C4-2B (cell line): ENCODE data around the gene TMEM107.
A peak's percentile ranks its signal among the peaks of the same experiment; 100 is the strongest.

Source experiments
- H3K27ac ChIP-seq: fragments of 450-650 bp; 2 replicates; pipeline ENCODE4 v1.5.1; 2017
- ZFX ChIP-seq: fragments of 450-650 bp; IDR thresholded peaks from 2 replicates; pipeline ENCODE4 v1.6.1; 2017
- TF ChIP-seq, protein P1 (sequence below): fragments of 450-650 bp; conservative IDR thresholded peaks from 2 replicates; pipeline ENCODE4 v1.5.1; 2017; ENCODE audit warnings: mild to moderate bottlenecking

Gene TMEM107

DNA sequence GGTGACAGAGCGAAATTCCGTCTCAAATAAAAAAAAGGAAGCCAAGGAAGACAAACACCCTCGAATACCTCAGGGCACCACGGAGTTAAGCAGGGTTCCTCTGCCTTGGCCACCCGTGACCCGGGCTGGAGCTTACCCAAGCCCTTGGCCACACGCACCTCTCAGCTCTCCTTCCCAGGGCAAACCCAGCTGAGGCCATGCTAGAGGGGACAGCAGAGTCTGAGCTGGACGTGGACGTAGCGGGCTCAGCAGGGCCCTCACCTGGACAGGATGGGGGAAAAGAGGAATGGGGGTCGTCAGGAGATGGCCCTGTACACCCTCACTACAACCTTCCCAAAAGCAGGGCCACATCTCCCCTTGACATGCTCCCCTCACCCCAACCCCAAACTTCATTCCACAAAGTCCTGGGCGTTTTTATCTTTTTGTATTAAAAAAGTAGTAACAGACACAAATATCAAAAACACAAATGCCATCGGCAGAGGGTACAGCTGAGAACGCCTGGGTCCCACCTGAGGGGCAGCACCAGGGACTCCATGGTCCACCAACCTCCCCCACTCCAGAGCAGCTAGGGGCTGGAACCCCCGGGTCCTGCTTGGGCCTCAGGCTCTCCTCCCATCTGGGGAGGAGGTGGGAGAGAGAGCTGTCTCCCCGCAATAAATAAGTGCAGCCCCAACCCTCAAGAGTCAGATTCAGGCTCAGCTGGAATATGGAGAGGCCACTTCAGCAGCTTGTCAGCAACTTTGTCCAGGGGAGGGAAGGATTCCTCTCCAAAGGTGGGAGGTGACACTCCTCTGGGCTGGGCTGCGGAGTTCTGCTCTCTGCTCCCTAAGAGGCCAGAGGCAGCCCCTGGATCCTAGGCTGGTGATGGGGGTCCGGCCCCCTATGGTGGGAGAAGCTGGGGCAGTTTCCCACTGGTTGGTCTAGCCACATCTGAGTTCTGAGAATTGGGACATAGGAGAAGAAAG is 35.8 kb downstream of the TMEM107 start:
- TF ChIP-seq, protein P1, sequence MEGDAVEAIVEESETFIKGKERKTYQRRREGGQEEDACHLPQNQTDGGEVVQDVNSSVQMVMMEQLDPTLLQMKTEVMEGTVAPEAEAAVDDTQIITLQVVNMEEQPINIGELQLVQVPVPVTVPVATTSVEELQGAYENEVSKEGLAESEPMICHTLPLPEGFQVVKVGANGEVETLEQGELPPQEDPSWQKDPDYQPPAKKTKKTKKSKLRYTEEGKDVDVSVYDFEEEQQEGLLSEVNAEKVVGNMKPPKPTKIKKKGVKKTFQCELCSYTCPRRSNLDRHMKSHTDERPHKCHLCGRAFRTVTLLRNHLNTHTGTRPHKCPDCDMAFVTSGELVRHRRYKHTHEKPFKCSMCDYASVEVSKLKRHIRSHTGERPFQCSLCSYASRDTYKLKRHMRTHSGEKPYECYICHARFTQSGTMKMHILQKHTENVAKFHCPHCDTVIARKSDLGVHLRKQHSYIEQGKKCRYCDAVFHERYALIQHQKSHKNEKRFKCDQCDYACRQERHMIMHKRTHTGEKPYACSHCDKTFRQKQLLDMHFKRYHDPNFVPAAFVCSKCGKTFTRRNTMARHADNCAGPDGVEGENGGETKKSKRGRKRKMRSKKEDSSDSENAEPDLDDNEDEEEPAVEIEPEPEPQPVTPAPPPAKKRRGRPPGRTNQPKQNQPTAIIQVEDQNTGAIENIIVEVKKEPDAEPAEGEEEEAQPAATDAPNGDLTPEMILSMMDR = no peak
- TF ChIP-seq ZFX = no peak

DNA sequence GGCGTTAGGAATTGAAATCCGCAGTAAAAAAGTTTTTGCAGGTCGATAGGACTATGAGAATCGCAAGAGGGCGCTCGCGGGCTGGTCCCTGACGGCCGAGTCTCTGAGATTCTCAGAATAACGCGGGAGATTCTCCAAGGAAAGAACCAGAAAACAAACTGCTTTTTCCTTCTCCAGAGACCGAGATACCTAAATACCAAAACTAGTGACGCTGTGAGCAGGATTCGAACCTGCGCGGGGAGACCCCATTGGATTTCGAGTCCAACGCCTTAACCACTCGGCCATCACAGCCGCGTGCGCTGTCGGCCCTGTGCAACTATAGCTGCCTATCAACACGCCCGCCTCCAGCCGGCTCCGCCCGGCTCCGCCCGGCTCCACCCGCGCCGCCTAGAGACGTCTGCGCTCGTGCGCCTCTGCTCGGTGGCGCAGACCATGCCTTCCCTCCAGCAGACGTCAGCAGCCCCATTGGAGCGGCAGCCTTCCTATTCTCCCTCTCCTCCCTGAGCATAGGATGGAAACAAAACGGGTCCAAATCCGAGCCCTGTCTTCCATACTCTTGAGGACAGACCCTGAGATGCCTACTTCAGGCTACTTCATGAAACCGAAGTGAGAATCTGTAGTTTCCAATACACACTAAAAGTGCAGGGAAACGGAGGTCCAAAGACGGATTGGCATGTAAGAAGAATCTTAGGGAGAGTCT is 37.4 kb downstream of the TMEM107 start:
- no peak for TF ChIP-seq ZFX
- TF ChIP-seq, protein P1 = peak; percentile 96
- H3K27ac ChIP-seq = peak overlapping the region; percentile 58

More for the DNA sequence above, 35.8 kb downstream of the TMEM107 start:
- H3K27ac ChIP-seq = peak overlapping the region; percentile 58; the same call in 1 of the 2 replicates

DNA sequence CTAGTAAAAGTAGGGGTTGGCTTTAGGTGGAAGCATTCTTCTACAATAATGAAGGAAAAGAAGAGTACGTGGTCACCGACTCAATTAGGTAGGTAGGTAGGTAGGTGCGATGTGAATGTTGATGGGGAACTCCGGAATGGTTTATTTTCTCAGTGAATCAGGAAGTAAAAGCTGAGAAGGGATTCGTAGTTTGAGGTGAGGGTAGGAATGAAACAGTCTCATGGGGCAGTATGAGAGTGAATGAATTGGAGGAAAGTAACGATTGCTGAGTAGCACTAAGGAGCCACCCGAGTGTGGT is 37.9 kb downstream of the TMEM107 start:
- TF ChIP-seq ZFX = no peak
- TF ChIP-seq, protein P1 = no peak

DNA sequence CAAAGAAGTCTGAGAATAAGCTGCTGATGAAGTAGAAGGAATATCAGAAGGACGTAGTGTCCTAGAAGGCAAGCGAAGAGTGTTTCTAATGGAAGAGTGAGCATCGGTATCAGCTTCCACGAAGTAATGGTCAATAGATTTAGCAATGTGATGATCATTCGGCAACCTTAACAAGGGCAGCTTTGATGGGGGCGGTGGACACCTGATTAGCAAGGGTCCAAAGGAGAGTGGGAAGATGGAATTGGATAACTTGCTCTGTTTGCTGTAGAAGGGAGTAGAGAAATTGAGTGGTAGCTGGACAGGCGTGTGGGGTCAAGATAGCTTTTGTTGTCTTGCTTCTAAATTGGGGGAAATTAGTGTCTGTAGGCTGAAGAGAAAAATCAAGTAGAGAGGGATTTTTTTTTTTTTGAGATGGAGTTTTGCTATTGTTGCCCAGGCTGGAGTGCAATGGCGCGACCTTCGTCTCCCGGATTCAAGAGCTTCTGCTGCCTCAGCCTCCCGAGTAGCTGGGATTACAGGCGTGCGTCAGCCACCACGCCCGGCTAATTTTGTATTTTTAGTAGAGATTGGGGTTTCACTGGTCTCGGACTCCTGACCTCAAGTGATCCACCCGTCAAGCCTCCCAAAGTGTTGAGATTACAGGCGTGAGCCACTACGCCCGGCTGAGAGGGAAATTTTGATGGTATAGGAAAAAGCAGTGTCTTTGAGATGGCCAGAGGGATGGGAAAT is 38.4 kb downstream of the TMEM107 start:
- peak overlapping the region; percentile 58 for H3K27ac ChIP-seq
- TF ChIP-seq ZFX = no peak
- TF ChIP-seq, protein P1 = no peak

More for the DNA sequence above, 37.9 kb downstream of the TMEM107 start:
- peak overlapping the region; percentile 58 for H3K27ac ChIP-seq

DNA sequence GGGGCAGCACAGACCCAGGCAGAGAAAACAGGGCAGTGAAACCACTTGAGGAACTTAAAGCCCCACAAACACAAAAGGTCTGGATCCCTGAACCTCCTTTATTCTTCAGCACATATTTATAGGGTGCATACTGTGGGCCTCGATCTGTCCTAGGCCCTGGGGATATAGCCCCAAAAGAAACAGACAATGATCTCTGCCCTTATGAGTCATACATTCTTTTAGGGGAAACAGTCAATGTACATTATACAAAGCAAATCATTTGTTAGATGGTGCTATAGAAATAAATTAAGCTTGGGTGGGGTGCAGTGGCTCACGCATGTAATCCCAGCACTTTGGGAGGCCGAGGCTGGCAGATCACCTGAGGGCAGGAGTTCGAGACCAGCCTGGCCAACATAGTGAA is 42.2 kb downstream of the TMEM107 start:
- no peak for TF ChIP-seq ZFX
- TF ChIP-seq, protein P1 = no peak
- no peak overlapping the region for H3K27ac ChIP-seq

DNA sequence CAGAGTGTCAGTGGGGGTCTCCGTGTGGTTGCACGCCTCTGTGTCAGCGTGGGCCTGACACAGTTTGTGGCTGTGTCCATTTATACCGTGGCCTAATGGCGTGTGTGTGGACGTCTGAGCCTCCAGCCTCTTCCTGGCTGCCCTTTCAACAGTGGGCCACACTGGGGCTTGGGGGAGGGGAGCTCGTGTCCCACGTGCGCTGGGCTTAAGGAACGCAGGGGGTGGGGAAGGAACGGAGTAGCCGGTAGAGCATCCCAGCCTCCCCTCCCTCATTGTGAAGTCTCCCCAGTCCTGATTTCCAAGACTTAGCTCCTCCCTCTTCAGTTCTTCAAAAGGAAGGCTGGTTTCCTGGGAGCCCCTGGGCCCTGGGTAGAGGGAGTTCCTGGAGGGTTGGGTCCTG is 42.8 kb downstream of the TMEM107 start:
- TF ChIP-seq ZFX = no peak
- TF ChIP-seq, protein P1 = no peak
- no peak overlapping the region for H3K27ac ChIP-seq
